HG02840 (cell line): ENCODE results near the gene NINJ1.

Experiments used
- ATAC-seq: cut with Tn5 transposase; IDR thresholded peaks from one replicate; pipeline ENCODE4 v1.9.1; 2021; ENCODE audit warnings: mild to moderate bottlenecking, moderate library complexity, moderate number of reproducible peaks; ENCODE audit not compliant: unreplicated experiment, low FRiP score

Gene NINJ1

GRCh38 chr9:93133681-93134014 is 403 bp downstream of the NINJ1 start:
- peak; percentile 40 for ATAC-seq

DNA sequence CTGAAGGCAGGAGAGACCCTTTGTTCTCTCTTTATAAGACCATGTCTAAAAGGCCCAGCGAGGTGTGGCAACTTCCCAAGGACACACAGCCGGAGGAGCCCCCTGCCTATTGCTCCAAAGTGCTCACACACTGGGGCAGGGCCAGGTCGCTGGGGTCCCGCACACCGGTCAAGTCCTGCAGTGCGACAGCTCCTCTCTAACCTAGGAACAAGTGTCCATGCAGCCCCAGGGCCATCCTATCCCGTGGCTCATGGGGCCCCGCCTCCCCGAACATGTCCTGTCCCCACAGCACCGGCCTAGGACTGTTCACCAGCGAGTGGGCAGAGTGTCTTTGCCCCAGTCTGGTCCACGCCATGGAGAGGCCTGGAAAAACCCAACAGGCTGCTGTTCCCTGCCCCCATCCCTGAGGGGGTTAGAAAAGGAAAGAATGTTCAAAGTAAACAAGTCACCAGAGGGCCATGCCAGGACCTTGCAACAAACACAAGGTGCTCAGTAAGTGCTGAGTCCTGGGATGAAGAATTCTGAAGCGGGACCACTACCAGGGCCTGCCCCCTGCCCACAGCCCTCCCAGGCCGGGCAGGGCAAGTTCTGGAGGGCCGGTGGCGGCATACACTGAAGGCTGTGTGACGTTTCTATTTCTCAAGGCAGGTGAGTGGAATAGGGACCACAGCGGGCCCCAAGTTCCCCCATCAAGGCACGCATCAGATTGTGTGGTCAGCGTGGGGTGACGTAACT is 938 bp downstream of the NINJ1 start:
- ATAC-seq: no peak

GRCh38 chr9:93132287-93132927 is 1.6 kb downstream of the NINJ1 start:
- ATAC-seq: no peak

DNA sequence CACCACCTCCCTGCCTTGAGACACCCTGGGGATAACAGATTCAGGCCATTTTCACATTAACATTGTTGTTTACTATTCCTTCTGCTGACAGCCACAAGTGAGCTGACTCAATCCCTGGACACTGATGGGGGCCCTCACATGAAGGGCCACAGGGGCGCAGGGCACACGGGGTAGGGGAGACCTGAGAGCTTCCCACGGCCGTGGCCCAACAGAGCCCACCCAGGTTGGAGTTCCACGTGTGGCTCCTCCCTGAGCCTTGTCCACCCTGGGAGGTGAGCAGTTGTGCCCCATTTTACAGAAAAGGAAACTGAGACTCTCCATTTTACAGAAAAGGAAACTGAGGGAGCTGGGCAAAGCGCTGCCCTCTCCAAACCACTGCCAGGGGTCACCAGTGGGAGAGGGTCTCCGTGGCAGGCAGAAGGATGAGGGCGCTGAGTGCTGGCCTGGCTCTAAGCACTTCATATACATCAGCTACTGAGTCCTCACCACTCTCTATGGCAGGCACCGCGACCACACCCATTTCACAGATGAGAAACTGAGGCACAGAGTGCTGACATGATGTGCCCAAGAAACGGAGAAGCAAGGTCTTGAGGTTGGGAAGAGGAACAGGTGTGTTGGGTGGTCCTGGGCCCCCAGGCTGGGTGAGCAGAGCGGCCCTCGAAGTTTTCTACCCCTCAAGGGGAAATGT is 2.3 kb downstream of the NINJ1 start:
- ATAC-seq: no peak

- no peak for ATAC-seq
Observed at GRCh38 chr9:93130861-93131481, 3.1 kb downstream of the NINJ1 start.

- no peak for ATAC-seq
Observed at GRCh38 chr9:93129691-93130500, 4.2 kb downstream of the NINJ1 start.

- no peak for ATAC-seq
Observed at GRCh38 chr9:93129286-93129685, 4.8 kb downstream of the NINJ1 start.

DNA sequence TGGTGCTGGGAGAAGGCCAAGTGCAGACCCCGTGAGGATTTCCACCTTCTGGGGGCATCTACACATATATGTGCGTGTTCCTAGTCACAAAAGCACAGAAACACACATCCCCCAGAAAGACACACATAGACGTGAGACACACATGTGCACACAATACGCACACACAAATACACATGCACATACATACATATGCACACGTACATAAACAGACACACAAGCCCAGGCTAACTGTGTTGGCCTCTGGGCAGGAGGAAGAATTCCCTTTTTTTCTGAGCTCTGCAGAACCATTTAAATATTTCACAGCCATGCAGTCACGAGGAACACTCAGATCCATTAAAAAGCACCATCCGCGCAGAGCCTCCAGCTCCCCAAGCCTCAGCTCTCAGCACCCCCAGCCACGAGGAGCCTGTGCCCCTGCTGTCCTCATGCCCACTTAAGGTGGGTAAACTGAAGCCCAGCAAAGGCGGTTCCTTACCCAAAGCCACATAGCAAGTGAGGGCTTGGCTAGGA is 5.3 kb downstream of the NINJ1 start:
- no peak for ATAC-seq

GRCh38 chr9:93128011-93128714 is 5.9 kb downstream of the NINJ1 start:
- no peak for ATAC-seq

DNA sequence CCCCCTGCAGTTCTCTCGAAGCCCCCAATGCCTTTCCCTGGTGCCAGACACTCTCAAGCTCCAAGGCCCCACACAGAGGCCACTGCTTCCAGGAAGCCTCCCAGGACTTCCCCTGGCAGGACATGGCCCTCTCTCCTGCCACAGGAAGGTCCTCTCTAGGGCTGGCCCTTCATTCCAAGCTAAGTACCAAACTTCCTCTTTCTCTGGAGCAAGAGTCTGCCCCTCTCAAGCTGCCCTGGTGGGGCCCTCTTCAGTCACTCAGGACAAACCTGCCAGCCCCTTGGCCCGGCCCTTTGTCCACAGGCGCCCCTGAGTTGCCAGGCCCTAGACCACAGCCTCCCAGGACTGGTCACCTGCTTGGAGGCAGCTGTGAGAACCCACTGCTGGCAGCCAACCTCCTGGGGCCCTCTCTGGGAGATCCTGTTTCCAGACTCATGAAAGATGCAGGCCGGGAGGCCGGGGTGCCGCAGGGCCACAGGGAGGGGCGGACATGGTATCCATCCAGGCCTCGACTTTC is 6.6 kb downstream of the NINJ1 start:
- no peak for ATAC-seq

GRCh38 chr9:93126825-93127368 is 7.2 kb downstream of the NINJ1 start:
- ATAC-seq: no peak

GRCh38 chr9:93126151-93126781 is 7.8 kb downstream of the NINJ1 start:
- no peak for ATAC-seq

DNA sequence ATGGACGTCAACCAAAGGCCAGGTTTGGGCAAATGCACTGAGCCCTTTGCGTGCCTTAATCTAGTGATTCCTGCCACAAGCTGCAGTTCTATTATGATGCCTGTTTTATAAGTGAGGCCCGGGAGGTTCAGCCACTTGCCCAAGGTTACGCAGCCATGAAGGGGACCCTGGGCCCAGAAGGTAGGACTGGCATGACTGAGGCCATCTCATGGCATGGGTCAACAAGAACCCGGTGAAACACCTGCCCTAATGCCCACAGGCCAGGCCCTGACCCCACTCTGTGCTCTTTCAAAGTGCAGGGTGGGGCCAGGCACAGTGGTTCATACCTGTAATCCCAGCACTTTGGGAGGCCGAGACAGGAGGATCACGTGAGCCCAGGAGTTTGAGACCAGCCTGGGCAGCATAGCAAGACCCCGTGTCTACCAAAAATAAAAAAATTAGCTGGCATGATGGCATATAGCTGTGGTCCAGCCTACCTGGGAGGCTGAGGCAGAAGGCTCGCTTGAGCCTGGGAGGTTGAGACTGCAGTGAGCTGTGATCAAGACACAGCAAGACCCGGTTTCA is 8.6 kb downstream of the NINJ1 start:
- ATAC-seq: no peak

DNA sequence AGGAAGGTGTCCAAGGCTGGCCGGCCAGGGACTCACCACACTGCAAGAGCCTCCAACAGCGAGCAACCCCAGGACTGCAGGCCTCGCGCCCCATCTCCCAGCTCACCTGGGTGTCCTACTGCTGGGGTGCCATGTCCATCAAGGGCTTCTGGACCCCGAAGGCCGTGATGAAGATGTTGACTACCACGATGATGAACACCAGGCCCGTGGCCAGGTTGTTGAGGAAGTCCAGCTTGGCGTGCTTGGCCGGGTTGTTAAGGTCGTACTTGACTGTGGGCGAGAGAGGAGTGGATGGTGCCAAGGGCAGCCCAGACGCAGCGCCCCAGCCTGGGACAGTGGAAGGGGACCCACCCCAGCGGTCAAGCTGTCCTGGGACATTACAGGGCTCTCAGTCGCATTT is 9.3 kb downstream of the NINJ1 start:
- no peak for ATAC-seq

DNA sequence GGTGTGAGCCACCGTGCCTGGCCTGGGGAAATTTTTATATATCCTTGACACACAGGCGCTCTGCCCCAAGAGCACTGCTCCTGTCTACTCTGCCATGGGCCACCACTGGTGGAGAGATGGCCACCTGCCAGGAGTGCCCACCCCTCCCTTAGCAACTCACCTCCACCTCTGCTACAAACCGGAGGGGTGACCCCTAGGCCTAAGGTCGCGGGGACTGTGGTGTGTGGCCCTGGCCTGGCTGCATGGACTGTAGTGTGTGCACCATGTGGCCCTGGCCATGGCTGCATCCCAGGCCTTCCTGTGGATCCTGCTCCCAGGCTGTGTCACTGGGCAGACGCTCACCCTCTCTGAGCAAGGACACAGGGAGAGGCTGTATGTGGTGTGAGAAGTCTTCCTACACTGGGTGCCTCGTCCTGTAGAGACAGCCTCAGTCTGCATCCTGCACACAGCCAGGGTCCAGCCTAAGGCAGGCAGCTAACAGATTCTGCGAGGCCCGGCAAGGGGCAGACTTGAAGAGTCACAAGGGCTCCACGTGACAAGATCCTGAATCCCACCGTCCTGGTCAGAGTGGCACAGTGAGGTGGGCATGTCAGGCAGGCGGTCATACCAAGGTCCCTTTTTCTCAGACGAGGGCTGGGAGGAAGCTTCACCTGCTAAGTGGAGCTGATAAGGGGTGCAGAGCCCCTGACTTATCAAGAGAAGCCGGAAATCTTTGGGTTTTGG is 10.3 kb downstream of the NINJ1 start:
- ATAC-seq: no peak

DNA sequence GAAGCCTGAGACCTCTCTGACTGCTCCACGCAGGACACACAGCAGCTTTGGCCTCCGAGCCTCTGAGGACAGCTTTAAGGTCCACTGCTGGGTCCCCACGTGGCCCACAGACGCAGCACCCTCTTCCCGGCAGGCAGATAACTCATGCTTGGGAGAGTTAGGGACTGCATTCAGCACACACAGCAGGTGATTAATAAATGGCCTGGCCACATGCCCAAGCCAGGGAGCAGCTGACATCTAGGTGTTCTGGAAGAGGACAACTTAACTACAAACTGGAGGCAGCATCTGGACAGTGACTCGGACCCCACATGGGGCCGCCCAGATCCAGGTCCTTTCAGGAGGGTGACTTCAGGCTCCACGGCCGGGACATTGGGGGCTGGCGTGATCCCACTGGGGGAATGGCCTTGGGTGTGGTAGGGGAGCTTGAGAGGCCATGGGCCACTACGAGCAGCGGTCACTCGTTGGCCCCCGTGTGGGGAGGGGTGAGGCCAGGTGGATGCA is 11.3 kb downstream of the NINJ1 start:
- ATAC-seq: no peak
